AG10803 (cell line): ENCODE measurements around the gene NCAPD3.
"Not testable (repeated sequence)": the region's sequence is repeated elsewhere in the genome, so short reads cannot be mapped to it uniquely, and the experiment has no call there.

Source experiments
- DNase-seq: peaks from one replicate; pipeline ENCODE4 v3.0.0; 2010; ENCODE audit warnings: low read depth
- H3K4me3 ChIP-seq: 2 replicates; pipeline ENCODE4 v1.5.1; 2011; ENCODE audit warnings: mild to moderate bottlenecking, low read length, control low read depth
- TF ChIP-seq, protein P1 (sequence below): conservative IDR thresholded peaks from 2 replicates; pipeline ENCODE4 v1.5.1; 2011; ENCODE audit warnings: mild to moderate bottlenecking, low read length, control low read depth, inconsistent platforms

The NCAPD3 gene

GRCh38 chr11:134119094-134119493, 104.7 kb downstream of the NCAPD3 start:
- TF ChIP-seq, protein P1, sequence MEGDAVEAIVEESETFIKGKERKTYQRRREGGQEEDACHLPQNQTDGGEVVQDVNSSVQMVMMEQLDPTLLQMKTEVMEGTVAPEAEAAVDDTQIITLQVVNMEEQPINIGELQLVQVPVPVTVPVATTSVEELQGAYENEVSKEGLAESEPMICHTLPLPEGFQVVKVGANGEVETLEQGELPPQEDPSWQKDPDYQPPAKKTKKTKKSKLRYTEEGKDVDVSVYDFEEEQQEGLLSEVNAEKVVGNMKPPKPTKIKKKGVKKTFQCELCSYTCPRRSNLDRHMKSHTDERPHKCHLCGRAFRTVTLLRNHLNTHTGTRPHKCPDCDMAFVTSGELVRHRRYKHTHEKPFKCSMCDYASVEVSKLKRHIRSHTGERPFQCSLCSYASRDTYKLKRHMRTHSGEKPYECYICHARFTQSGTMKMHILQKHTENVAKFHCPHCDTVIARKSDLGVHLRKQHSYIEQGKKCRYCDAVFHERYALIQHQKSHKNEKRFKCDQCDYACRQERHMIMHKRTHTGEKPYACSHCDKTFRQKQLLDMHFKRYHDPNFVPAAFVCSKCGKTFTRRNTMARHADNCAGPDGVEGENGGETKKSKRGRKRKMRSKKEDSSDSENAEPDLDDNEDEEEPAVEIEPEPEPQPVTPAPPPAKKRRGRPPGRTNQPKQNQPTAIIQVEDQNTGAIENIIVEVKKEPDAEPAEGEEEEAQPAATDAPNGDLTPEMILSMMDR, result no peak
- DNase-seq, result peak; percentile 49
- no peak overlapping the region for H3K4me3 ChIP-seq

DNA sequence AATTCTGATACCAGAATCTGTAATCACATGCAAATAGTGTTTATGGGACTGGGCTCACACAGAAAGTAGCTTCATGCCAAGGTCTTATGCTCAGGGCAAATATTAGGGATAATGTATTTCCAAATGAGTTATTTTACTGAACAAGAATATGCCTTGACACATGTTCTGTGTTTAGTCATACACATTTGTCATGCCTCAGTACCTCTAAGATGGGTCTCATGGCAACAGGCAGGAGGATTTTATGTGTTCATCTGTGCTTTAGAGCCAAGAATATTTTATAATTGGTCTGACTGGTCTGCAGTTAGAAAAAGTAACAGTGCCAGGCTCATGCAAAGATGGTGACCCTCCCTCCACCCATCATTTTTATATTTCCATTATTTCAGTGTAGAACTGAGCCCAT, 105.8 kb downstream of the NCAPD3 start:
- no peak overlapping the region for H3K4me3 ChIP-seq
- TF ChIP-seq, protein P1, result no peak
- no peak for DNase-seq

DNA sequence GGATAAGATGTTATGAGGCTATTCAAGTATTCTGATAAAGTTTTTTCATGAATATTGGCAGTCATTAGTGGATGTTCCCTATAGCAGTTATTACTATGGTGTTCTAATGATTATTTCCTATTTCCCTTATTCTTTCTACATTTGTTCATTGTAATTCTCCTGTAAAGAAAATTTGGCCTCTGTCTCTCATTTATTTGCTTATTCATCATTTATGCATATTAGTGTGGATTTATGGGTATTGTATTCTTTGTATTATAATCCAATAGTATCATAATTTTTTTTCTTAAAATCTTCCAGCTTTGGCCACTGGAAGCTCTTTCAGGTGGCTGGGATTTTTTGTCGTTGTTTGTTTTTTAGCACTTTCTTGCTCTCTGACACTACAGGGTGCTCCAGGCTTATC, 107.6 kb downstream of the NCAPD3 start:
- no peak overlapping the region for H3K4me3 ChIP-seq
- DNase-seq, result no peak
- TF ChIP-seq, protein P1, result no peak

- not testable (repeated sequence) for DNase-seq, H3K4me3 ChIP-seq
These were observed 110.0 kb downstream of the NCAPD3 start for GRCh38 chr11:134113787-134114186.

- DNase-seq, result no peak
- TF ChIP-seq, protein P1, result no peak
- no peak overlapping the region for H3K4me3 ChIP-seq
These were observed 113.4 kb downstream of the NCAPD3 start for GRCh38 chr11:134110252-134110815.
